ENCODE measurements around the gene MED15.

GRCh38 chr22:20524004-20524481 lies 16.6 kb downstream of the MED15 start:
- TF ChIP-seq CTCF (IDR thresholded peaks at IDR 0.05) (no peak), EZH2 (IDR thresholded peaks at IDR 0.05) (no peak)

Measured in neural progenitor cell (in vitro differentiated cells).